ENCODE data around the gene TOB2.

DNA sequence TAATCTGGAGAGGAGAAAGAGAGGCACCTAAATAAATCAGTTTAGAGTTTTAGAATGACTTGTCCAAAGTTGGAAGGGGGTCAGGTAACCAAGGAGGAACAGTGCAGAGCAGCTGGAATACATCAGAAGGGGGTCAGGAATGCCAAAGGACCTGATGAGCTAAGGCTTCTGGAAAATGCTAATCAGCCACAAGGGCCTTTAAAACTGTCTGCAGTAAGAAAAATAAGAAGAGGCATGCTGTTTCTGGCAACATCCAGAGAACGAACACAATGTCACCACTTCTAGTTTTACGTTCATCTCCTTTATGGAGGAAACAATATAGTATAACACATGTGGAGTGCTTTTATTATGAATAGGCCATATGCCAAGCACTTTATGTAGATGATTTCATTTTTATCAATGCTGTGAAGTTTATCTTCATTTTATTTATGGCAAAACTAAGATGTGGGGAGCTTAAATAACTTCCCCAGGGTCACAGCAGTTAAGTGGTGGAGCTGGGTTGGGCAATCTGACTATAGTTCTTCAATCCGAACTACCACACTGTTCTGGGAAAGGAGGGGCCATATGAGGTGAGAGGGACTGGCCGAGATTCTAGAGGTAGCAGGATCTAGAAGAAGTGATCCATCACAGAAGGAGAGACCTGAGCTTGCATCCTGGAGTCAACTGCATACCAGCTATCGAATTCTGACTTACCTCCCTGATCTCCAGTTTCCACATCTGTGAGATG lies 44.9 kb upstream of the TOB2 start:
- TF ChIP-seq, protein P1, sequence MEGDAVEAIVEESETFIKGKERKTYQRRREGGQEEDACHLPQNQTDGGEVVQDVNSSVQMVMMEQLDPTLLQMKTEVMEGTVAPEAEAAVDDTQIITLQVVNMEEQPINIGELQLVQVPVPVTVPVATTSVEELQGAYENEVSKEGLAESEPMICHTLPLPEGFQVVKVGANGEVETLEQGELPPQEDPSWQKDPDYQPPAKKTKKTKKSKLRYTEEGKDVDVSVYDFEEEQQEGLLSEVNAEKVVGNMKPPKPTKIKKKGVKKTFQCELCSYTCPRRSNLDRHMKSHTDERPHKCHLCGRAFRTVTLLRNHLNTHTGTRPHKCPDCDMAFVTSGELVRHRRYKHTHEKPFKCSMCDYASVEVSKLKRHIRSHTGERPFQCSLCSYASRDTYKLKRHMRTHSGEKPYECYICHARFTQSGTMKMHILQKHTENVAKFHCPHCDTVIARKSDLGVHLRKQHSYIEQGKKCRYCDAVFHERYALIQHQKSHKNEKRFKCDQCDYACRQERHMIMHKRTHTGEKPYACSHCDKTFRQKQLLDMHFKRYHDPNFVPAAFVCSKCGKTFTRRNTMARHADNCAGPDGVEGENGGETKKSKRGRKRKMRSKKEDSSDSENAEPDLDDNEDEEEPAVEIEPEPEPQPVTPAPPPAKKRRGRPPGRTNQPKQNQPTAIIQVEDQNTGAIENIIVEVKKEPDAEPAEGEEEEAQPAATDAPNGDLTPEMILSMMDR (IDR thresholded peaks at IDR 0.05; ENCODE audit: insufficient read depth, low read length), result no peak
- TF ChIP-seq GABPA (IDR thresholded peaks at IDR 0.05; ENCODE audit: low read depth), result no peak
- TF ChIP-seq POLR2AphosphoS5 (IDR thresholded peaks at IDR 0.05; ENCODE audit: low read depth), result no peak
- no peak for TF ChIP-seq SPI1 (IDR thresholded peaks at IDR 0.05; ENCODE audit: borderline replicate concordance, low read depth)
